ENCODE data around the gene HAS3. TPM values are rescaled to one million over a fixed set of nuclear protein-coding genes. Genes with fewer than 3 reads are reported as not detected.
A peak's percentile ranks its signal among the peaks of the same experiment; 100 is the strongest.

The HAS3 gene
- total and polyA plus RNA-seq, 2 donors (not counting 3 experiments of a cell fraction or from before 2014, with no cell fraction given) = 1.5 to 1.8 TPM

GRCh38 chr16:69055980-69056379, 49.5 kb upstream of the HAS3 start:
- Histone ChIP-seq H3K79me2 (ENCODE audit: control insufficient read depth, insufficient read depth, low read length) (no peaks in the 10 kb centered on the region), H2AFZ (ENCODE audit: low read depth, low read length) (no peak overlapping the region), H3K27me3 (ENCODE audit: control insufficient read depth in 2 of 2, insufficient read depth in 2 of 2, low read length in 2 of 2) (no peaks in the 10 kb centered on the region), H4K20me1 (replicated peaks; ENCODE audit: control insufficient read depth, extremely low read depth, insufficient read depth, low read length) (no peaks in the 10 kb centered on the region), H3K9me1 (replicated peaks; ENCODE audit: control insufficient read depth, extremely low read depth, insufficient read depth, low read length) (no peaks in the 10 kb centered on the region), H3K9ac (replicated peaks; ENCODE audit: extremely low read depth, insufficient read depth, low read length) (no peak overlapping the region), H3K4me1 (ENCODE audit: control insufficient read depth, extremely low read depth, insufficient read depth, low read length) (no peaks in the 10 kb centered on the region), H3K9me3 (replicated peaks; ENCODE audit: control insufficient read depth, insufficient read depth, low read length) (no peaks in the 10 kb centered on the region), H3K27ac (ENCODE audit: insufficient read depth, low read depth, low read length) (no peak overlapping the region), H3K4me2 (ENCODE audit: insufficient read depth, low read length) (no peak overlapping the region), H3K36me3 (ENCODE audit: control insufficient read depth in 2 of 2, extremely low read depth in 1 of 2, insufficient read depth in 2 of 2, low read length in 2 of 2) (no peaks in the 10 kb centered on the region), H3K4me3 (replicated peaks in 1 of 3; ENCODE audit: insufficient read depth in 1 of 3, low read depth in 1 of 3, low read length in 3 of 3) (no peak overlapping the region)
- TF ChIP-seq JUN (IDR thresholded peaks at IDR 0.05; ENCODE audit: borderline replicate concordance, insufficient read depth, insufficient read length, low read depth) (no peak), GATA2 (IDR thresholded peaks at IDR 0.05; ENCODE audit: insufficient read depth, insufficient read length, low read depth, low read length) (no peak), MAX (IDR thresholded peaks at IDR 0.05; ENCODE audit: insufficient read depth, insufficient read length) (no peak)
- dilution Hi-C loops (cut with MboI; ENCODE audit: extremely low pct_ligation_motif_present, low sequenced_read_pairs) = no loop called here
- BruUV-seq (replicated peaks) = no TSS peak
- ChIA-PET POLR2A (no interaction called here), CTCF (interaction anchor here (1.0 to 1.4 kb wide), 3 partner anchors 11 to 57 kb away, joined by 3 to 5 read pairs (median 5); no protein-coding TSS in a partner anchor)
- FAIRE-seq = peak; percentile 49
- intact Hi-C loops (cut with micrococcal nuclease) = no loop called here
- no peak for DNase-seq (ENCODE audit: low read depth, low spot score)

GRCh38 chr16:69056421-69056820, 49.0 kb upstream of the HAS3 start:
- dilution Hi-C loops (cut with MboI; ENCODE audit: extremely low pct_ligation_motif_present, low sequenced_read_pairs) = no loop called here
- no peaks in the 10 kb centered on the region for H3K9me3 ChIP-seq (replicated peaks; ENCODE audit: control insufficient read depth, insufficient read depth, low read length)
- no peaks in the 10 kb centered on the region for H3K36me3 ChIP-seq (ENCODE audit: control insufficient read depth in 2 of 2, extremely low read depth in 1 of 2, insufficient read depth in 2 of 2, low read length in 2 of 2)
- DNase-seq (ENCODE audit: low read depth, low spot score) = no peak
- no peaks in the 10 kb centered on the region for H4K20me1 ChIP-seq (replicated peaks; ENCODE audit: control insufficient read depth, extremely low read depth, insufficient read depth, low read length)
- H2AFZ ChIP-seq (ENCODE audit: low read depth, low read length) = no peak overlapping the region
- H3K27ac ChIP-seq (ENCODE audit: insufficient read depth, low read depth, low read length) = no peak overlapping the region
- FAIRE-seq = peak; percentile 55
- ChIA-PET CTCF (interaction anchor here (1.0 to 1.4 kb wide), 3 partner anchors 12 to 57 kb away, joined by 3 to 5 read pairs (median 5); no protein-coding TSS in a partner anchor), POLR2A (interaction anchor here (0.6 kb wide), 1 partner anchor 75 kb away, joined by 4 read pairs; no protein-coding TSS in a partner anchor)
- no peaks in the 10 kb centered on the region for H3K79me2 ChIP-seq (ENCODE audit: control insufficient read depth, insufficient read depth, low read length)
- H3K4me1 ChIP-seq (ENCODE audit: control insufficient read depth, extremely low read depth, insufficient read depth, low read length) = no peaks in the 10 kb centered on the region
- H3K4me3 ChIP-seq (replicated peaks in 1 of 3; ENCODE audit: insufficient read depth in 1 of 3, low read depth in 1 of 3, low read length in 3 of 3) = no peak overlapping the region
- intact Hi-C loops (cut with micrococcal nuclease) = no loop called here
- H3K9ac ChIP-seq (replicated peaks; ENCODE audit: extremely low read depth, insufficient read depth, low read length) = no peak overlapping the region
- H3K27me3 ChIP-seq (ENCODE audit: control insufficient read depth in 2 of 2, insufficient read depth in 2 of 2, low read length in 2 of 2) = no peaks in the 10 kb centered on the region
- H3K4me2 ChIP-seq (ENCODE audit: insufficient read depth, low read length) = no peak overlapping the region
- BruUV-seq (replicated peaks) = no TSS peak
- TF ChIP-seq MYC (IDR thresholded peaks at IDR 0.05; ENCODE audit: low read depth, low read length) (no peak), GATA2 (IDR thresholded peaks at IDR 0.05; ENCODE audit: insufficient read depth, insufficient read length, low read depth, low read length) (no peak), CTCF (IDR thresholded peaks at IDR 0.05; ENCODE audit: extremely low read depth in 1 of 2, insufficient read depth in 1 of 2, low read depth in 1 of 2, low read length in 2 of 2) (no peak), POLR2A (IDR thresholded peaks at IDR 0.05; ENCODE audit: low read depth, low read length) (no peak), JUN (IDR thresholded peaks at IDR 0.05; ENCODE audit: borderline replicate concordance, insufficient read depth, insufficient read length, low read depth) (no peak)
- no peaks in the 10 kb centered on the region for H3K9me1 ChIP-seq (replicated peaks; ENCODE audit: control insufficient read depth, extremely low read depth, insufficient read depth, low read length)
